ENCODE results near the gene TBC1D22A.

TBC1D22A gene

GRCh38 chr22:47123006-47123826 is 360.8 kb downstream of the TBC1D22A start:
- no peak for DNase-seq (ENCODE audit: low read depth)

DNA sequence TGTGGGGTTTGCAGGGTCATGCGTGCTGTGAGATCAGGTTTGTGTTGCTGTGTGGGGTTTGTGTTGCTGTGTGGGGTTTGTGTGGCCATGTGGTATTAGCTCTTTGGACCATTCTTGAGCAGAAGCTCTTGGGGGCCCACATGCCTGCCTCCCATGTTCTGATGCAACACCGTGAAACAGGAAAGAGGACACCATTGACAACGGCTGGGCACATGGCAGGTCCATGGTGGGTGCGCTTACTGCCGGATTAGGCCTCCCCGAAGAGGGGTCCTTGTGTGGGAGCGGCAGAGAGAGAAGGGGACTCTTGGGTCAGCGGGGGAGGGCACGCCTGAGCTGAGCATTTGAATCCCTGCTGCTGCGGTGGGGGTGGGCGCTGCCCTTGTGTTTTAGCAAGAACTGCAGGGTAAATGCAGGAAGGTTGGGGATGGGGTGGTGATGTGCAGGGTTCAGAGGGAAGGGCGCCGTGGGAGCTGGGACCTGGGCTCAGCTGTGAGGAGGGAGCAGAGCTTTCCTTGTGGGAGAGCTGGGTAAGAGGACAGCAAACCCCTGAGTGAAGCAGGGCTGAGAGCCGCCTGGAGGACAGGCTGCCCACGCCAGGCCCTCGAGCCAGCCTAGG is 361.5 kb downstream of the TBC1D22A start:
- DNase-seq (ENCODE audit: low read depth), result no peak

- DNase-seq (ENCODE audit: low read depth), result no peak
Measured at GRCh38 chr22:47124451-47124881, 362.0 kb downstream of the TBC1D22A start.

DNA sequence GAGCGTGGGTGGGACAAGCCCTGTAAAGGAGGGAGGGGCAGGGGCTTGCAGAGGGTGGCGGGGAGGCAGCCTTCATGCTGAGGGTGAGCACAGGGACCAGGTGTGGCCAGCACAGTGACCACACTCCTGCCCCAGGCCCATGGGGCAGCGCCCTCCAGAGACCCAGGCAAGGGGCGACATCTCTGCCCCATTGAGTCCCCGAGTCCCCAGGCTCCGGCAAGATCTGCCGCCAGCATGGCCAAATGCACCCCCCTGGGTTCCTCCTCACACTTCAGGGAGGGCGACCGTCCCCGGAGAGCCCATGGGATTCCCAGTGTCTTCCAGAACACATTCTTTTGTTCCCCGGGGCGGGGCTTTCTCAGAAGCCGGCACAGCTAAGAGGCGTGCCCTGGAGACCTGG is 362.5 kb downstream of the TBC1D22A start:
- no peak for DNase-seq (ENCODE audit: low read depth)

GRCh38 chr22:47125603-47126002 is 363.2 kb downstream of the TBC1D22A start:
- DNase-seq (ENCODE audit: low read depth), result no peak

- DNase-seq (ENCODE audit: low read depth), result no peak
Measured at GRCh38 chr22:47126344-47126811, 363.9 kb downstream of the TBC1D22A start.

DNA sequence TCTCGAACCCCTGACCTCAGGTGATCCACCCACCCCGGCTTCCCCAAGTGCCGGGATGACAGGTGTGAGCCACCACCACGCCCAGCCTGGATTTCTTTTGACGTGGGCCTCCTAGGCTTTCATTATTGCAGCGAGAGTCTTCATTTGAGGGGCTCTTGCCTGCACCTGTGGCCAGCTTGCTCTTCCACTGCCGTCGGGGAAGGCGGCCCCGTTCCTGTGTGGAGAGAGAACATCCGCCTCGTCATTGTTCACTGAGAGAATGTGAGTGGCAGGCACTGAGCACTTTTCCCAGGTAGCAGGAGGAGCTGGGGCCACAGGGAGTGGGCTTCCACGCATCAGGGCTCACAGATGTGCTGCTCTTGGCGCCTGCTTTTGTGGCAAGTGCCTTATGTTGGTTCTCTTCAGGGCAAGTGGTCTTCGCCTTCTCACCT is 365.0 kb downstream of the TBC1D22A start:
- DNase-seq (ENCODE audit: low read depth), result no peak

DNA sequence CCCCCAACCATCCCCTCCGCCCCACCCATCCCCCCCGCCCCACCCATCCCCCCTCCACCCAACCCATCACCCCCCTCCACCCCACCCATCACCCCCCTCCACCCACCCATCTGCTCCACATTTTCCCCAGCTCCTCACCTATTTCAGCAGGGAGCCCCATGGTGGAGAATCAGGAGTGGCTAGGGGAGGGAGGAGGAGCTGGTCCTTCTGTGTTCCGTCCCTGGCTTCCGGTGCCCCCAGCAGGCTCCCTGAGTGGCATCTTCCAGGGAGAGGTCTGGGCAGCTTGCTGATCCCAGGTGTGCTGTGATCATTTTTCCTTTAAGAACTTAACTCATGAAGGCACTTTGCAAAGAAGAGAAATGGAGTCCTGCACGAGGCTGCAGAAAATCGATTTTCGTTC is 365.8 kb downstream of the TBC1D22A start:
- no peak for DNase-seq (ENCODE audit: low read depth)

DNA sequence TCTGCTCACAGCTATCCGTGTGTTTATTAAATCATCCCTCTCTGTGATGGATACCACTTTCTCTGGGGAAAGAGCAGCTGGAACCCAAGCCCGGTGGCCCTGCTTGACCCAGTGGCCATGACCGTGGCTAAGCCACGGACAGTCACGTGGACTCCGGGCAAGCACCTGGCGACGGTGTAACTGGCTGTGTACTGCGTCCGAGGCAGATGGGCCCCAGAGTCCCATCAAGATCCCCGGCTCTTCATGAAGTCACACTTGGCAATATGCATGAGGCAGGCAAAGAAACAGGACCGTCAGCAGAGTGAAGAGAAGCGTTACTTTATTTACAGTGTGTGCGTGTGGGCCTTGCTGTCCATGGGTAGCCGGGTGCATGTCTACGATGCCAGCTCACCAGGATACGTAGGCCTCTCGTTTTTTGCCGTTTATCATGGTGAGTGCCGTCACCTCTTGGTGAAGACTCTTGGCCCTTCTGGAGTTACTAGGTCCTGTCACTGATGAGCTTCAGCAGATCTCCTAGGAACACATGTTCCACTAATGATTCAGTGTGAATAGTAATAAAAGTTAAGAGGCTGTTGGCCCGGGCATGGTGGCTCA is 366.3 kb downstream of the TBC1D22A start:
- no peak for DNase-seq (ENCODE audit: low read depth)

DNA sequence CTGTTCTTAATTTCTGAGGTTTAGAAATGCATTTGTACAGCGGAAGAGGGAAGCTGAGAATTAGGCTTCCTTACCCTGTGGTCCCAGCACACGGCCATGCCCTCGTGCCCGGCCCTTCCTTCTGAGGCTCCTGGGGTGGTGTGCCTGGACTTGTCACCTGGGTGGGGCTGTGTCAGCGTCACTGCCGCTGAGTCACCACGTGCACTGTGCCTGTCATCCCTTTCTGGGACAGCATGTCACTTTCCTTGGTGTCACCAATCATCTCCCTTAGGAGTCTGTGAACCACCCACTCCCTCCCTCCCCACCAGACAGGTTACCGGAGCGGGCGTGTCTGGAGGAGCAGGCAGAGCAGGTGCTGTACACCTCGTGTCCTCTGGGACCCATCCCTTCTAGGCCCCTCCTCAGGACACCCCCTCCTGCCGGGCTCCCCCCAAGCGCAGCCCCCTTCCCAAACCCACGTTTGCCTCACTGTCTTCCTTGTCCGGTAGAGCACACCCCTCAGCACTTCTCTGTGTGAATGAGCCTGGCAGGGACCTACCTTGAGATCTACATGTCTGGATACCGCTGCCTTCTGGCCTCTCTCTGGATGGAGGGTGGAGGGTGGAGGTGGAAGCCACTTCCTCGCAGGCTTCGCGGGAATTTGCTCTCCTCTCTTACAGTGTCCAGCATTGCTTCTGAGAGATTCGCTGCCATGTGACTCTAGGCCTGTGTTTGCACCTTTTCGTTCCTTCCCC is 367.6 kb downstream of the TBC1D22A start:
- DNase-seq (ENCODE audit: low read depth), result no peak

DNA sequence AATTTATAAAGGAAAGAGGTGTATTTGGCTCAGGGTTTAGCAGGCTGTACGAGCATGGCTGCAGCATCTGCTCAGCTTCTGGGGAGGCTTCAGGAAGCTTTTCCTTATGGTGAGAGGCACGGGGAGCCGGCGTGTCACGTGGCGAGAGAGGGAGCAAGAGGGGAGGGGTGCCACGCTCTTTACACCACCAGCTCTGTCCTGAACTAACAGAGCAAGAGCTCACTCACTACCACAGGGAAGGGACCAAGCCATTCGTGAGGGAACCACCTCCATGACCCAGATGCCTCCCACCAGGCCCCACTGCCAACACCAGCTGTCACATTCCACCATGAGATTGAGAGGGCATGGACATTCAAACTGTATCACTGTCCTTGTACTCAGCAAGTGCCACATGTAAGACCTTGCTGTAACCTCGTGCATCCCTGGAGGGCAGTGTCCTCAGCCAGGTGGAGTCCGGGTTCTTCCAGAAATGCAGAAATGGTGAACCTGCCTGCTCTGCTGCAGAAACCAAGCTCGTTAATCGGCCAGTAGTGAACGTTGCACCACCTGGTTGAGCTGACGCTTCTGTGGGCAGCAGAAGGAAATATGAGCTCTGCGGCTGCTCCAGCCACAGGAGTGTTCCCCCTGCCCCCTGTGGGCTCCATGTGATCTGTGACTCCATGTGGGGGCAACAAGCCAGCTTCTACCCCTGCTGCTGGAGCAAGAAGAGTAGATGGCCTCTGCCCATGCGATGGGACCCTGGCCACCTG is 368.6 kb downstream of the TBC1D22A start:
- DNase-seq (ENCODE audit: low read depth), result no peak

DNA sequence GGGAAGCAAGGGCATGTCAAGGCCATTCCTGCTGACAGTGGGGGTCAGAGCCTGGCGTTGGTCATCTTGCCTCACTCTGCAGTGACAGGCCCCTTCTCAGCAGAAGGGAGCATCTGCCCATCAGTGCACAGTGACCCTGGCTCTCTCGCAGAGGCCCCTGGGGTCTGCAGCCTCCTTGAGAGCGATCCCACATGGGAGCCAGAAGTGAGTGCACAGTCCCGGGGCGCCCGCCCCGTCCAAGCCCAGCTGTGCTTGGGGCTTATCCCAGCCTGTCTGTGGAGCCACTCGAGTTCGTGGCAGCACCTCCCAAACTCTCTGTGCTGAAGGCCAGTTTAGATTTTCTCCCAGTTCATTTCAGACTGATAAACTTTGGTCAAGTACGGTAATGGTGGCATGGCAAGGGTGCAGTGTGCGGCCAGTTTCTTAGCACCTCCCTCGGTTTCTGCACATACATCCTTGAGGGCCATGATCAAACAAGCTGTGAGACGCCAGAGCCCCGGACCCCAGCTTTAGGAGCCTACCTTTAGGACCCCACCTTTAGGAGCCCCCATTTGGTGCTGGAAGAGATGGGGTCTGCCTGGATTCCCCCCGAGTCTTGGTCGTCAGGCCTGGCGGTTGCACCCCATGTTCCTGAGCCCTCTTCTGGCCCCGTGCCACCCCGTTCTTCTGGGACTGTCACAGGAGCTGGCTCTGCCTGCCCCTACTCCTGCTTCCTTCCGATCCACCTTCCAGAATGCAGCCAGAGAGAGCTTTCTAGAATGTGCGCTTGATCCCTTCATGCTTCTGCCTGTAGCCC is 369.4 kb downstream of the TBC1D22A start:
- no peak for DNase-seq (ENCODE audit: low read depth)

DNA sequence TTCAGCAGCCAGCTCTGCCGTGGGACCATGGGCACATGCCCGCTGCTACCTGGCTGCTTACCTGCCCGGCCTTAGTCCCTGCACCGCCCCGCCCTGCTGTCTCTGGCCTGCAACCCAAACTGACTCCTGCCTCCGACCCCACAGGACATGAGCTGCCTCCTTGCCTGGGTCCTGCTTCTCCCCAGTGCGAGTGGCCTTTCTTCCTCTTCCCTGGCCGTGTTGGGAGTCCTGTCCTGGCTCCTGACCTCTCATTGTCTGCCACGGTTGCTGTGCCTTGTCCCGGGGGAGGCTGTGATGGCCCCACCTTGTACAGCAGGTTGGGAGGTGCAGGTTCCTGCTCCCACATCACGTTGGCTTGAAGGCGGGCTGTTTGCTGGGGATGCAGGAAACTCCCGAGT is 370.0 kb downstream of the TBC1D22A start:
- DNase-seq (ENCODE audit: low read depth), result no peak

DNA sequence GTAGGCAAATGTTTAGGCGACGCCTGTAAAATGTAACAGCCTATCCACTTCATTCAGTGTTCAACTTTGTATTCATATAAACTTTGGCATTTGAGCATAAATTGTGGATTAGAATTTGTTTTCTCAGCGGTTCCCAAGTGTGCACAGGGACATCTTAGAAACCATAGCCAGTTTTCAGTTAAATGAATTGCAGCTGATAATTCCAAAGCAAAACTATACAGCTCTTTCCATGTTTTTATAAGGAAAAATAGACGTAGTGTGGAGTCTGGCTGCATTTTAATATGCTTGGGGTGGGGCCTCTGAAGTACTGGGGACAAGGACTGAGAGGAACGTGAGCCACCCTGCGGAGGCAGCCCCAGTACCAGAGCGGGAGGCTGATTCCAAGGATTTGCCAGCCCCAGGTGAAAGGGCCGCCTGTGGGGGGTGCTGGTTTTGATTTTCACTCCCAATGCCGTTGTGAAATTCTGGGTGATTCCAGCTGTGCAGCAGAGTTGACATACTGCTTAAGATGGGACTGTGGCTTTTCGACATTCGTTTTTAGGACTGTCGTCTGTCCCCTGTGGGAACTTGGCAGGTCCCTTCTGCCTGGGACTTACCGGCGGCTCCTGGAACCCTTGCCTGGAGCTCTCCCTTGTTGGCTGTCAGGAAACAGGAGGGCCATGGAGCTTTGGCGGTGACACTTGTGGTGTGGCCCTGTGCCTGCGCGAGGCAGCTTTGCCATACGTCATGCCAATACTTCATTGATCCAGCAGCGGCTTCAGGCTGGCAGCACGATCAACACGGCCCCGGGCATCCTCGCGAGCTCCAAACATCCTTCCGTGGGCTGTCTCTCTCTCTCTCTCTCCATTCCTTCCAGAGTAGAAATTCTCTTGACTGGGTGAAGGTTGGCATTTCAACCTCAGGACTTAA is 370.9 kb downstream of the TBC1D22A start:
- DNase-seq (ENCODE audit: low read depth), result no peak

DNA sequence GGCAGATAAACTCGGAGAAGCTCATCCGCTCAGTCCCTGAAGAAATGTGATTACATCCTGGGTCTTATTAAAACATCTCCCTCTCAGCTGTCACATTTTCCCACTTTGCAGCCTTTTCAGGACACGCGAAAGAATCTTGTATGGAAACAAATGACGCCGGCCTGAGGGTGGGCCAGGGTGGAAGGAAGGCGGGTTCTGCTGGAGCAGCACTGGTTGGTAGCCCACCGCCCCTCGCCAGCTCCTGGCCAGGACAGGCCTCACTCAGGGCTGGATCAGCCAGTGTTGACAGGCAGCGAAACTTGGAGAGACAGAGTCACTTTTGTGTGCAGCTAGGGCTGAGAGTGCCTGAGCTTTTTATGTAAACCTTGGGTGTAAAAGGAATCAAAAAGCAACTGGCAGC is 371.8 kb downstream of the TBC1D22A start:
- no peak for DNase-seq (ENCODE audit: low read depth)

DNA sequence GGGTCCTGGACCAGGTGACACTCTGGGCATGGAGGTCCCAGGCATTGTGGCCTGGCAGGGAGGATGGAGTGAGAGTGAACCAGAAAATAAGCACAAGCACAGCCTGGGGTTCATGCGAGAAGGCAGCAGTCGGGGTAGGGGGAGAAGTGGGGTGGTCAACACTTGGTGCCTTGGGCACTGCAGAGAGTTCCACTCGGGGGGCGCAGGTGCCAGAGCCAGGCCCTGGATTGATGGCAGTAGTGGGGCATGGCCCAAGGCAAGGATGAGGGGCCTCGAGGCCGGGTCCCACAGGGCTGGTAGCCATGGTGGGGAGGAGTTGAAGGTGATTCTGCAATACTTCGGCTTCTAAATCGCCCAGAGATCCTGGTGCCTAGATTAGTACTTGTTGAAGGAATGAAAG is 372.9 kb downstream of the TBC1D22A start:
- no peak for DNase-seq (ENCODE audit: low read depth)

DNA sequence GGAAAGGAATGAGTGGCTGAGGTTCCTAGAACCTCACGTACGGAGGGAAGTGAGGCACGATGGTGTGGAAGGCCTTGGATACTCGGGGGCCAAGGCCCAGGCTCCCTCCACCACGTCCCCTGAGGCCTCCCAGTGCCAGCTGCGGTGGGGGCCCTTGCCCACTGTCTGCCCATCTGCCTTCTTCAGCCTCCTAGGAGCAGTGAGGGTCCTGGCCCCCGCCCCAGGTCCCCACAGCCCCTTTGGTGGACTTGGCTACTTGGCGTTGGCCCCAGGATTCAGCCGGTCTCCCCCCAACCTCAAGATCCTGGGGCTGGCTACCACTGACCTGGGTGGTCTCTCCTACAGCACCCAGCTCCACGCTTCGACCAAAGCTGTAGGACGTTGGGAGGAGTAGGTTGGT is 373.6 kb downstream of the TBC1D22A start:
- DNase-seq (ENCODE audit: low read depth), result no peak

GRCh38 chr22:47136671-47137070 is 374.2 kb downstream of the TBC1D22A start:
- DNase-seq (ENCODE audit: low read depth), result no peak

- DNase-seq (ENCODE audit: low read depth), result no peak
Measured at GRCh38 chr22:47139013-47139789, 376.8 kb downstream of the TBC1D22A start.
